Activated naive CD4-positive, alpha-beta T cell treated with anti-CD3 and anti-CD28 coated beads, Interleukin-2, amount 50 U/mL, for 24 hours (primary cell): Measurements from ENCODE around the gene FOXRED1.
A peak's percentile ranks its signal among the peaks of the same experiment; 100 is the strongest.

Source experiments
- H3K27ac Mint-ChIP-seq: one replicate; pipeline ENCODE4 v1.8.0; 2021; ENCODE audit warnings: mild to moderate bottlenecking, mixed read lengths
- H3K27me3 Mint-ChIP-seq: one replicate; pipeline ENCODE4 v1.8.0; 2021; ENCODE audit warnings: mixed read lengths
- H3K36me3 Mint-ChIP-seq: one replicate; pipeline ENCODE4 v1.8.0; 2021; ENCODE audit warnings: mixed read lengths
- H3K4me1 Mint-ChIP-seq: one replicate; pipeline ENCODE4 v1.8.0; 2021; ENCODE audit warnings: mixed read lengths
- H3K4me3 Mint-ChIP-seq: one replicate; pipeline ENCODE4 v1.8.0; 2021; ENCODE audit warnings: mild to moderate bottlenecking, mixed read lengths
- H3K9me3 Mint-ChIP-seq: one replicate; pipeline ENCODE4 v1.8.0; 2021; ENCODE audit warnings: mixed read lengths

The FOXRED1 gene

GRCh38 chr11:126317756-126318573 lies 49.0 kb downstream of the FOXRED1 start:
- Mint-ChIP-seq H3K4me3 (peak overlapping the region; percentile 68), H3K36me3 (peaks cover 22% of the 10 kb centered on the region), H3K27ac (peak overlapping the region; percentile 94), H3K9me3 (no peaks in the 10 kb centered on the region), H3K4me1 (peaks cover 38% of the 10 kb centered on the region), H3K27me3 (no peaks in the 10 kb centered on the region)

GRCh38 chr11:126318574-126319373 lies 49.8 kb downstream of the FOXRED1 start:
- H3K27ac Mint-ChIP-seq = peak overlapping the region; percentile 94
- H3K4me1 Mint-ChIP-seq = peaks cover 38% of the 10 kb centered on the region
- peak overlapping the region; percentile 68 for H3K4me3 Mint-ChIP-seq
- no peaks in the 10 kb centered on the region for H3K9me3 Mint-ChIP-seq
- peaks cover 21% of the 10 kb centered on the region for H3K36me3 Mint-ChIP-seq
- no peaks in the 10 kb centered on the region for H3K27me3 Mint-ChIP-seq

GRCh38 chr11:126319374-126319740 lies 50.4 kb downstream of the FOXRED1 start:
- H3K4me1 Mint-ChIP-seq = peaks cover 38% of the 10 kb centered on the region
- H3K9me3 Mint-ChIP-seq = no peaks in the 10 kb centered on the region
- no peak overlapping the region for H3K4me3 Mint-ChIP-seq
- no peaks in the 10 kb centered on the region for H3K27me3 Mint-ChIP-seq
- peaks cover 16% of the 10 kb centered on the region for H3K36me3 Mint-ChIP-seq
- peak overlapping the region; percentile 11 for H3K27ac Mint-ChIP-seq

GRCh38 chr11:126322996-126323395 lies 54.0 kb downstream of the FOXRED1 start:
- Mint-ChIP-seq H3K27me3 (no peaks in the 10 kb centered on the region), H3K4me1 (peaks cover 33% of the 10 kb centered on the region), H3K27ac (no peak overlapping the region), H3K36me3 (peaks cover 4% of the 10 kb centered on the region), H3K4me3 (no peak overlapping the region), H3K9me3 (no peaks in the 10 kb centered on the region)

- H3K4me3 Mint-ChIP-seq = no peak overlapping the region
- no peaks in the 10 kb centered on the region for H3K9me3 Mint-ChIP-seq
- peaks cover 15% of the 10 kb centered on the region for H3K4me1 Mint-ChIP-seq
- no peaks in the 10 kb centered on the region for H3K27me3 Mint-ChIP-seq
- no peaks in the 10 kb centered on the region for H3K36me3 Mint-ChIP-seq
- peak overlapping the region; percentile 32 for H3K27ac Mint-ChIP-seq
These were observed 58.5 kb downstream of the FOXRED1 start for GRCh38 chr11:126327281-126328000.
